Activated CD4-positive, alpha-beta T cell treated with anti-CD3 and anti-CD28 coated beads, Interleukin-2, amount 50 U/mL, for 4 hours (primary cell): ENCODE results near the gene RPEL1.
"Not testable (repeated sequence)": the region's sequence is repeated elsewhere in the genome, so short reads cannot be mapped to it uniquely, and the experiment has no call there.

Source experiments
- DNase-seq, 2 experiments: peaks; one replicate each; pipeline ENCODE4 v3.0.0-alpha.2; 2020

RPEL1 gene

DNA sequence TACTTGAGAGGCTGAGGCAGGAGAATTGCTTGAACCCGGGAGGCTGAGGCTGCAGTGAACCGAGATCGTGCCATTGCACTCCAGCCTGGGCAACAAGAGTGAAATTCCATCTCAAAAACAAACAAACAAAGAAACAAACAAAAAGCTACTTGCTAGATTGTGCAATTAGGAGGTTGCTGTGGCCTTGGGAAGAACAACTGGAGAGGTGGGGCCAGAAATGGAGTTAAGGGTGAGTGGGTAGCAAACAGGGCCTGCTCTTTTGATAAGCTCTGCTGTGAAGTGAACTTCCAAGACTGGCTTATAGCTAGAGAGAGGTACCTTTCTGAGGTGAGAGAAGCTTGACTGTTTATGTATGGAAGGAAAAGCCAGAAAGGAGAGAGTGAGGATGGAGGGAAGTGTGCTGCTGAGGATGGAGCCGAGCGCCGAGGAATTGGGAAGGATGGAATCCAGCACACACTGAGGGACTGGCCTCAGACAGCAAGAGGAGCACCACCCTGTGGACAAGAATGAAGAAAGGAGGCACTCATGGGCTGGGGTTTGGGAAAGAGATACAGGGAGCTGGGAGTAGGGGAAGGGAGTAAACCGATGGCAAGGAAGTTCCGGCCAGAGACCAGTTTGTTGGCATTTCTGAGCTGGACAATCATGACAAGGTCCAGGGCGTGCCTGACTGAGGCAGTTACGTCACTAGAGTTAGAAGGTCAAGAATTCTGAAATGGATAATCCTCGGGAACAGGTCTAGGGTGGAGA, 7.0 kb upstream of the RPEL1 start:
- no peak for DNase-seq

DNA sequence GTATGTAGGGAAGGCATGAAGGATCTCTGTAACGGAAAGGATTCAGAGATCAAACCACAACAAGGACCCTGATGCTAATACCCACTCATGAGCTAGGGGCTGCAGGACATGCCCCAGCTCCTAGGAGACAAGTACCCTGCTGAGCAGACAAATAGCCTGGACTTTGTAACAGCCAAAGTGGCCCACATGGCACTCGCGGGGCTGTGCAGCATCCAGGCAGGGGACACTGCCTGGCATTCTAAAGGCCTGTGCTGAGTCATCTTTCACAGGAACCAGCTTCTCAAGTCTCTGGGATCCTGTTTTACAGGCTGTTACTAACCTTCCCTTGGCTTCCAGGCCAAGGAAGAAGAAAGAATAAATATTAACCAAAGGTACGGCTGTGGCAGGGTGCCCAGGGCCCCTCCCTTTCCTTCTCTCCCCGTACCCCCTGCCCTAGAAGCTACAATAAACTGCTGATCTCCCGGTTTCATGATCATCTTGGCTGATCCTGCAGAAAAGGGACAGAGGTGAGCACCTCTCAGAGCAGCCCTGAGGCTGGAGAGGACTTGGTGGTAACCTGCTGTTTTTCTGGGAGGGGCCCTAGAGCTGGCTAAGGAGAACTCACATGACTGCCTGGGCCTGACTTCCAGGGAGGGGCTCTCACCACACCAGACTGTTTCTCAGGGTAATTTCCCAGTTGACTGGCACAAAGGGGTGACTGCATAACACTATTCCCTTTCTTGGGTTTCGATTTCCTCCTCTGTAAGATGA, 4.2 kb upstream of the RPEL1 start:
- no peak for DNase-seq

DNA sequence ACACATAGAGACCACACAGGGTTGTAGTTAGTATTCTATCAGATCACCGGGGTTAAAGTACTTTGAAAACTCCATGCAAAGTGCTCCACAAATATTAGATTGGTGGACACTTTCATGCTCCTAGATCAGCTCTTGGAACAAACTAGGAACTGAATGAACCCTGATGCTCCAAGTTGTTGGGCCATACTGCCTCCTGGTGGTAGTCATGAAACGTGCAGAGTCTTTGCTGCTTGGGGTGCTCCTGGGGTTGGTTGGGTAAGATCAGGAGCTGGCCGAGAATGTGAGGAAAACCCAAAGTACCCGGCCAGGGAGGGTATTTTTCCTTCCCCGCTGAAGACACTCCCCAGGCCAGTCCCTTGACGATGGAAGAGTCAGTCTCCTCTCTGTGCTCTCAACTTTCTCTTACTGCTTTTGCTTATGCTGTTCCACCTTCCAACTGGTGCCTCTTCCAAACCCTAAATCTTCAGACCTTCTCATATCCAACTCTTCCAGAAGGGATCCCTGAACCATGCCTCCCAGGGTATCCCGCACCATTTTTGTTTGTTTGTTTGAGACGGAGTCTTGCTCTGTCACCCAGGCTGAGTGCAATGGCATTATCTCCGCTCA, 918 bp upstream of the RPEL1 start:
- DNase-seq = peak; percentile 49 to 54

DNA sequence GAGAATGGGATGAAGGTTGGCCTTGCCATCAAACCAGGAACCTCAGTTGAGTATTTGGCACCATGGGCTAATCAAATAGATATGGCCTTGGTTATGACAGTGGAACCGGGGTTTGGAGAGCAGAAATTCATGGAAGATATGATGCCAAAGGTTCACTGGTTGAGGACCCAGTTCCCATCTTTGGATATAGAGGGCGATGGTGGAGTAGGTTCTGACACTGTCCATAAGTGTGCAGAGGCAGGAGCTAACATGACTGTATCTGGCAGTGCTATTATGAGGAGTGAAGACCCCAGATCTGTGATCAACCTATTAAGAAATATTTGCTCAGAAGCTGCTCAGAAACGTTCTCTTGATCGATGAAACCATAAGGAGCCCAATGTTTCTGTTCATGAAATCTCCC, 637 bp downstream of the RPEL1 start:
- no peak for DNase-seq

DNA sequence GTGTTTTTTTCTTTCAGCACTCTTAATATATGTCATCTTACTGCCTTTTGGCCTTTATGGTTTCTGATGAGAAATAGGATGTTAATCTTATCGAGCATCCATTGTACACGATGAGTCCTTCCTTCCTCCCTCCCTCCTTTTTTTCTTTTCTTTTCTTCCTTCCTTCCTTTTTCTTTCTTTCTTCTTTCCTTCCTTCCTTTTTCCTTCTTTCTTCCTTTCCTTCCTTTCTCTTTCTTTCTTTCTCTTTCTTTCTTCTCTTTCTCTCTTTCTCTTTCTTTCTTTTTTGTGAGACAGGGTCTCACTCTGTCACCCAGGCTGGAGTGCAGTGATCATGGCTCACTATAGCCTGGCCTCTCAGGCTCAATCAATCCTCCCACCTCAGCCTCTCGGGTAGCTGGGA, 8.4 kb downstream of the RPEL1 start:
- no peak for DNase-seq

DNA sequence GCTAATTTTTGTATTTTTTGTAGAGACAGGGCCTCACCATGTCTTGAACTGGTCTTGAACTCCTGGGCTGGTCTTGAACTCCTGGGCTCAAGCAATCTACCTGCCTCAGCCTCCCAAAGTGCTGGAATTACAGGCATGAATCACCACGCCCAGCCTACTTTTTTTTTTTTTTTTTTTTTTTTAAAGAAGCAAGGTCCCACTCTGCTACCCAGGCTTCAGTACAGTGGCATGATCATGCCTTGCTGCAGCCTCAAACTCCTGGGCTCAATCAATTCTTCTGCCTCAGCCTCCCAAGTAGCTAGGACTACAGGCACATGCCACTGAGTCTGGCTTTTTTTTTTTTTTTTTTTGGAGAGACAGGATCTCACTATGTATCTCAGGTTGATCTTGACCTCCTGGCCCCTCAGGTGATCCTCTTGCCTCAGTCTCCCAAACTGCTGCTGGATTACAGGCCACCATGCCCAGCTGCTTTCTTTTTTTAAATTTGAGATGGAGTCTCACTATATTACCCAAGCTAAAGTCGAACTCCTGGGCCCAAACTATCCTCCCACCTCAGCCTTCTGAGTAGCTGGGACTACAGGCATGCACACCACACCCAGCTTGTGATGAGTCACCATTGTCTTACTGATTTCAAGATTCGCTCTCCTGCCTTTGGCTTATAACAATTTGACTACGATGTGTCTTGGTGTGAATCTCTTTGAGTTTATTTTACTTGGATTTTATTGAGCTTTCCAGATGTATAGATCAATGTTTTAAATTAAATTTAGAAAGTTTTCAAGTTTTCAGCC, 9.0 kb downstream of the RPEL1 start:
- no peak for DNase-seq

DNA sequence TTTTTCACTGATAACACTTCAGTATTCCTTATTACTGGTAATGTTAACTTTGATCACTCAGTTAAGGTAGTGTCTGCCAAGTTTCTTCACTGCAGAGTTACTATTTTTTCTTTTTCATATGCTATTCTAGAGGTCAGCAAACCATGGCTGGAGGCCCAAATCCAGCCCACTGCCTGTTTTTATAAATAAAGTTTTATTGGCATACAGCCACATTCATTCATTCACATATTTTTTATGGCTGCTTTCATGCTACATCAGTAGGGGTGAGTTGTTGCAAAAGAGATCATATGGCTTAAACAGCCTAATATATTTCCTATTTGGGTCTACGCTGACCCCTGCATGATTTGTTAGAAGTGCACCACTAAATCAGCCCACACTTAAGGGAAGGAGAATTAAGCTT, 10.9 kb downstream of the RPEL1 start:
- DNase-seq = no peak

DNA sequence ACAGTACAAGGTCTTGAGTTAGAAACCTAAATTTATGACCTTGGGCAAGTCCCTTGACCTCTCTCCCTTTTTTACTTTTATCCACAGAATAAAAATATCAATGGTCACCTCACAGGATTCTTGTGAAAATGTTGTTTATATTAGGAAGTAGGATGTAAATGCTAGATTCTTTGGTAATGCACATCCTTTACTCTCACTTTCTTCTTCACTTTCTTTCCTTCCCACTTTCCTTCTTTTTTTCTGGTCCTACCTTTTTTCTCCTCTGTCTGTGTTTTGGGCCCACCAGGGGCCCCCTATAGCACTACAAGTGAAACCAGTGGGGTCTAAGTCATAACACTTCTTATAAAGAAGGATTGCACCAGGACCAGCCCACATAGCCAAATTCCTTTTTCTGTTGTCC, 12.1 kb downstream of the RPEL1 start:
- no peak for DNase-seq

DNA sequence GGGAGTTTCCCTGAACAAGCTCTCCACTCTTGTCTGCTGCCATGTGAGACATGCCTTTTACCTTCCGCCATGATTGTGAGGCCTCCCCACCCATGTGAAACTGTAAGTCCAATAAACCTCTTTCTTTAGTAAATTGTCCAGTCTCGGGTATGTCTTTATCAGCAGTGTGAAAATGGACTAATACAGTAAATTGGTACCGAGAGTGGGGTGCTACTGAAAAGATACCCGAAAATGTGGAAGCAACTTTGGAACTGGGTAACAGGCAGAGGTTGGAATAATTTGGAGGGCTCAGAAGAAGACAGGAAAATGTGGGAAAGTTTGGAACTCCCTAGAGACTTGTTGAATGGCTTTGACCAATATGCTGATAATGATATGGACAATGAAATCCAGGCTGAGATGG, 13.2 kb downstream of the RPEL1 start:
- not testable (repeated sequence) for DNase-seq

DNA sequence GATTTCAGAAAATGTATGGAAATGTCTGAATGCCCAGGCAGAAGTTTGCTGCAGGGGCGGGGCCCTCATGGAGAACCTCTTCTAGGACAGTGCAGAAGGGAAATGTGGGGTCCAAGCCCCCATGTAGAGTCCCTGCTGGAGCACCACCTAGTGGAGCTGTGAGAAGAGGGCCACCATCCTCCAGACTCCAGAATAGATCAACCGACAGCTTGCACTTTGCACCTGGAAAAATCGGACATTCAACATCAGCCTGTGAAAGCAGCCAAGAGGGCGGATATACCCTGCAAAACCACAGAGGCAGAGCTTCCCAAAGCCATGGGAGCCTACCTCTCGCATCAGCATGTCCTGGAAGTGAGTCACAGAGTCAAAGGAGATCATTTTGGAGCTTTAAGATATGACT, 14.3 kb downstream of the RPEL1 start:
- DNase-seq = no peak

DNA sequence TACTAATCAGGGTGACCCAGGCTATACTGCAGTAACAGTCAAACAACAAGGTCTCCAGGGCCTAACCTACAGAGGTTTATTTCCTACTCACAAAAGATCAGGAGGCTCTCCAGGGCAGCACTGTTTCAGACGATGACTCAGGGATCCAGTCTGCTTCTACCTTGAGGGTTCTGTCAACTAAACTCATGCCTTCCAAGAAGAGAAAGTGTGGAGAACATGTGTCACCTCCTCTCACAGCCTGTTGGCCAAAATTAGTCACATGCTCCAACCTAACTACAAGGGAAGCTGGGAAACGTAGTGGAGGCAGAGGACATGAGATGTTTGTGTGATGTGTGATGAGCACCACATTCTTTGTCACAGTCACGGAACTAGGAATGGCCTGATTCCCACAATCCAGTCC, 16.5 kb downstream of the RPEL1 start:
- no peak for DNase-seq

DNA sequence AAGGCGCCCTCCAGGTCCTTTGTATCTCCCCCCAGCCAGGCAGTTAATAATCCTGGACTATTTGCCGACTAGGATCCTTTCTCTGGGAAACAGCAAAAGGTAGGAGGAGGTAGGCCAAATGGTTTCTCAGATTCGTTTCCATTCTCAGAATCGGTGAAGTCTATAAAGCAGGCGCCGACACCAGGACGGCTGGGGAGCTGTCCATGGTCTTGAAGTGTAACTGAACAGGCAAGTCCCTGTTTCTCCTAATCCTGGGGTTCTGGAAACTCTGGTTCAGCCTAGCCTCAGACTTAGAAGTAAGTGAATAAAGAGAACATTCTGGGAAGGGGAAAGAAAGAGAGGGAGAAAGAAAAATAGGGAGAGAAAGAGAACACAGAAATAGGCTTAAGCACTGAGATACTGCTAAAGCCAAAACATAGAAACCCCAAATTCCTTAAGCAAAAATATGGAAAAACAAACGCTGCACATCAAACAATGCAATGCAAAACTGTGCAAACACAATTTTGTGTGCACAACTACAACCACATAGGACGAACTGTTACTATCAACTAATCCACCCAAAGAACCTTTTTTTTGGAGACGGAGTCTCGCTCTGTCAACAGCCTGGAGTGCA, 20.1 kb downstream of the RPEL1 start:
- peak in 1 of 2 experiments; percentile 12 for DNase-seq

DNA sequence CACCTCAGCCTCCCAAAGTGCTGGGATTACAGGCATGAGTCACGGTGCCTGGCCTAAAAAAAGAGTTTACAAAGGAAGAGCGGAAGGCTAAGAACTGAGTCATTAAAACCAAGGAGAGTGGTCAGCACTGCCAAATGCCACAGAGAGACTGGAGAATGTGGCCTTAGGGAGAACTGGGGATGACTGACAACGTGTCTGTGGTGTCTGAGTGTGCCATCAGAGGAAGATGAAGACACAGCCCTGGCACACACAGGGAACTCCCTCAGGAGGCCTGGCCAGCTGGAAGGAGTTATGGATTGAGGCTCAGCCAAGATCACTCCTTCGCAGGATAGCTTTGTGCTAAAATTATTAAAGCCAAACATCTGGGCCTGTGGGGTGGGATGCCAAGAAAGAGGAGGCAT, 27.4 kb downstream of the RPEL1 start:
- DNase-seq = no peak

DNA sequence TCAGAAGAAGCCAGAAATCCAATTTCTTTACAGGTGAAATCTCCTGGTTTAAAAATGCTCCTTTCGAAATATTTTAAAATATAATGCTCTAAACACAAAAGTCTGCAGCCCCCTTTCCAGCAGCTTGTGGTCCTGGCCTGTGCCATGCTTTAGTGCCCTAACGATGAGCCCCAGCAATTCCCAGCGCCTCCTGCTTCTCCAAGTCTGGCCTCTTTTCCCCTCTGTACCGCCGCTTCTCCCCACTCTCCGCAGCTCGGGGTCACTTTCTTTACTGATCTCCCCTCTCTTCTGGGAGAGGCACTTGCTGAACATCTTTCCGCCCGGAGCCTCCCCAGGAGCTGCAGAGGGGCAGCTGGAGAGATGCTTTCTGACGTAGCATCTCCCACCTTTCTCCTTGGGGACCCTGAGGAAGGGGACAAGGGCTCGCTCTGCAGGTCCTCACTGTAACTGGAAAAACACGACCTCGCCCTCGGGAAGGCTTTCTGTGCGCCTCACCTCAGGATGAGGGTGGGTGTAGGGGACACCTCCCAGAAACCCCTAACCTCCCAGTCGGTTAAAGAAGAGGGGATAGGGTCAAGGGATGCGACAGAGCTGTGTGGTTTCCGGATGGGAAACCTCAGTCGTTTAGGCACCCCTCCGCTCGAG, 30.7 kb downstream of the RPEL1 start:
- DNase-seq = no peak

DNA sequence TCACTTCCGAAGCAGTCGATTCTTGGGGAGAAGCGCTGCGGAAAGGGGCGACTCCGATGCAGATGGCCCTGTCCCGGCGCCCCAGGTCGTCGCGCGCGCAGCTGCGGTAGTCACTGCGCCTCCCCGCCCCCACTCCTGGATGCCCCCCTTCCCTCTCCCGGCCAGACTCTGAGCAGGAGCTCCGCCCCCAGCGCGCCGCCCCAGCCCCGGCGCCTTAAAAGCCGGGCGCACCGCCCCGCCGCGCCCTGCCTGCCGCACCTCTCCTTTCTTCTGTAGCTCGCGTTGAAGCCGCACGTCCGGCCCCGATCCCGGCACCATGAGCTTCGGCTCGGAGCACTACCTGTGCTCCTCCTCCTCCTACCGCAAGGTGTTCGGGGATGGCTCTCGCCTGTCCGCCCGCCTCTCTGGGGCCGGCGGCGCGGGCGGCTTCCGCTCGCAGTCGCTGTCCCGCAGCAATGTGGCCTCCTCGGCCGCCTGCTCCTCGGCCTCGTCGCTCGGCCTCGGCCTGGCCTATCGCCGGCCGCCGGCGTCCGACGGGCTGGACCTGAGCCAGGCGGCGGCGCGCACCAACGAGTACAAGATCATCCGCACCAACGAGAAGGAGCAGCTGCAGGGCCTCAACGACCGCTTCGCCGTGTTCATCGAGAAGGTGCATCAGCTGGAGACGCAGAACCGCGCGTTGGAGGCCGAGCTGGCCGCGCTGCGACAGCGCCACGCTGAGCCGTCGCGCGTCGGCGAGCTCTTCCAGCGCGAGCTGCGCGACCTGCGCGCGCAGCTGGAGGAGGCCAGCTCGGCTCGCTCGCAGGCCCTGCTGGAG, 31.4 kb downstream of the RPEL1 start, which contains the start of gene INA:
Gene INA, plus strand, starts transcription at position 243 of the 817 bp plus-strand sequence. Its CDS starts 74 bp downstream, at position 317.
- DNase-seq = no peak

DNA sequence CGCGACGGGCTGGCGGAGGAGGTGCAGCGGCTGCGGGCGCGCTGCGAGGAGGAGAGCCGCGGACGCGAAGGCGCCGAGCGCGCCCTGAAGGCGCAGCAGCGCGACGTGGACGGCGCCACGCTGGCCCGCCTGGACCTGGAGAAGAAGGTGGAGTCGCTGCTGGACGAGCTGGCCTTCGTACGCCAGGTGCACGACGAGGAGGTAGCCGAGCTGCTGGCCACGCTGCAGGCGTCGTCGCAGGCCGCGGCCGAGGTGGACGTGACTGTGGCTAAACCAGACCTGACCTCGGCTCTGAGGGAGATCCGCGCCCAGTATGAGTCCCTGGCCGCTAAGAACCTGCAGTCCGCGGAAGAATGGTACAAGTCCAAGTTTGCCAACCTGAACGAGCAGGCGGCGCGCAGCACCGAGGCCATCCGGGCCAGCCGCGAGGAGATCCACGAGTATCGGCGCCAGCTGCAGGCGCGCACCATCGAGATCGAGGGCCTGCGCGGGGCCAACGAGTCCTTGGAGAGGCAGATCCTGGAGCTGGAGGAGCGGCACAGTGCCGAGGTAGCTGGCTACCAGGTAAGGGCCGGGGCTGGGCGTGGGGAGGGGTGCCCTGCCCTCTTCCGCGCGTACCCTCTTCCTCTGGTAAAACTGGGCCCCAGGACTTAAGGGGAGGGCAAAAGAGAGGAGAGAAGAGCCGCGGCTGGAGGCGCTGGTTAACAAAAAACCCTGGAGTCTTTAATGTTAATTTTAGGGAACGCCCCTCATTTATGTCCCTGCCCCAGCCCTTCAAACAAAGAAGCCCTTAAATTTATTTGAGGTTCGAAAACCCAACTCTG, 32.2 kb downstream of the RPEL1 start:
- no peak for DNase-seq

DNA sequence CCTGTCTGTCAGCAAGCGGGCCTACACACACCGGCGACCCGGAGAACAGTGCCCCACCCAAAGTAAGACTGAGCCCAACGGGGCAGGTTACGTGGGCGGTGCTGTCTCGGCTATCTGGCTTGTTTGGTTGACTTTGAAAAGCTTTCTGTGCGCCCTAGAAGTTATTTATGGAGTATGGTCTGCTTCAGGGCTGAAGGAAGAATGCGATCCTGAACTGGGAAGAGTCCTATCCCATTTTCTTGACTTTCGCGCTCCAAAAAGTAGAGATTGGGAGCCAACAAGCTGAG, 32.8 kb downstream of the RPEL1 start:
- no peak for DNase-seq

DNA sequence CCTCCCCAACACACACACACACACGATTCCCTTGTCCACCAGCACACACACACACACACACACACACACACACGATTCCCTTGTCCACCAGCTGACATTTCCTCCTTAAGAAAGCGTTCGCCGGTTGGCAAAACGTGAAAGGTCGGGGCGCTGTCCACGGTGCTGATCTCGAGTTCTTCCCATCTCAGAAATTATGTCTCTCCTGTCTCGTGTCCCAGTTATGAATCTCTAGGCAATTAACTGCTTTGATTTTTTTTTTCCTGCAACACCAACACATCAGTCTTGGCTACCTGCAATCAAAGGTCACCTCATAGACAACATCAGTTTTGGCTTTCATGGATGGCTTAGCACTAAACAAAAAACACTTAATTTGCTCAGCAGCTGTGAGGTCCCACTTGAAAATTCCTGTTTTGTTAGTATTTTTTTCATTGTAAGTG, 33.2 kb downstream of the RPEL1 start:
- peak; percentile 18 to 26 for DNase-seq

DNA sequence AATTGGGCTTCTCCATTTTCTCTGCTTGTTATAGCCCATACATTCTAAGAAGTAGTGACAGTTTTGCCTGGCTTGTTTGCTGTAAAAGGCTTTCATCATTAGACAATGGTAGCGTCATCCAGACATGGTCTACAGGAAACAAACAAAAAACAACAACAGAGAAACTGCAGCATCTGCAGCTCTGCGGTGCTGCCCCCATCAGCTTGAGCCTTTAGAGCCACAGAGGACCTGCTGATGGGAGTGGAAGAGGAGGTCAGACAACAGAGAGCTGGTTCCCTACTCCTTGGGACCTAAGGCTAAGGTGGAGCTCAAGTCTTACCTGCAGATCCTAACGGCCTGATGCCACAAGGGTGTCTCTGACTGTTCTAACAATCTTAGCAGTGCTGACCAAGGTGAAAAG, 34.3 kb downstream of the RPEL1 start:
- no peak for DNase-seq

DNA sequence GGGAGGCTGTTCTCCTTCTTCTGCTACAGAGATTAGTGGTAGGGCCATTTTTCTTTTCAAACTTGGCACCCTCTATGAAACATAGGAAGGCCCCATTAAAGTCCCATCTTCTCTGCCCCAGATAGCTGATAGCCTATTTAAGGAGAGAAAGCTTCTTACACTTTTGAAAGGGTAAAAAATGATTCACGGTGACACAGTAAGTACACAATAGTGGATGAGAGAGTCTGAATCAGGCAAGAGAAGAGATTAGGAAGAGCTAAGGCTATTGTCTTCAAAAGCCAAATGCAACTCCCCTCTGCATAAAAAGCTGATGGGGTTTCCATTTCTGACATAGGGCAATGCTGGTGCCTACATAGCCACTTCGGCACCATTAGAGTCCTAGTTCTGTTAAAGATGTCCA, 34.8 kb downstream of the RPEL1 start:
- no peak for DNase-seq

DNA sequence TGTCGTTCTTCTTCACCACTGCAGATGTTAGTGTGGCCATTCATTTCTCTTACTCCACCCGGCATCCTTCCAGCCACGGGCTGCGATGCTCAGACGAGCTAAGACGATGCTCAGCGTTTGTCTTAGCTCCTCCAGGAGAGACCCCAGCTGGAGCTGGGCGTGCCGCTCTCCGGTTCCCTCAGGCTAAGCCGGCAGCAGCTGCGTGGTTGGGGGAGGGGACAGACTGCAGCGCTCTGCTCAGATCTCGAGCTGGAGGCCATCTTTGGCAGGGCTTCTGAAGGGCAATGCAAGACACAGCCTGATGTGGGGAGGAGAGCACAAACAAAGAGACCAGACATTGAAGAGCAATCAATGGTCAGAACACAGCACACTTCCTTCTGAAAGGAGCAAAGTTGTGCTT, 36.1 kb downstream of the RPEL1 start:
- DNase-seq = no peak
